DND-41 (cell line): ENCODE results near the gene ANKRD12.

Experiments
- ATAC-seq: fragments of 200-7000 bp; cut with Tn5 transposase; 3 replicates; pipeline ENCODE4 v1.9.1; 2021; ENCODE audit warnings: low read depth; ENCODE audit not compliant: insufficient read depth
- DNase-seq: peaks from one replicate; pipeline ENCODE4 v3.0.0-alpha.2; 2020
- H2AFZ ChIP-seq: 2 replicates; pipeline ENCODE4 v1.6.0; 2012; ENCODE audit warnings: low read depth, low read length
- H3K27ac ChIP-seq: 2 replicates; pipeline ENCODE4 v1.5.1; 2012; ENCODE audit warnings: low read length, inconsistent platforms
- H3K27me3 ChIP-seq: fragments of 200-600 bp; sonication (generic); 2 replicates; pipeline ENCODE4 v1.6.0; 2012; ENCODE audit warnings: low read length, mild to moderate bottlenecking, inconsistent platforms; ENCODE audit not compliant: insufficient read depth, poor library complexity
- H3K36me3 ChIP-seq: 2 replicates; pipeline ENCODE4 v1.5.1; 2012; ENCODE audit warnings: low read length, inconsistent platforms; ENCODE audit not compliant: insufficient read depth
- H3K4me1 ChIP-seq: 2 replicates; pipeline ENCODE4 v1.5.1; 2012; ENCODE audit warnings: mild to moderate bottlenecking, low read length; ENCODE audit not compliant: insufficient read depth
- H3K4me2 ChIP-seq: 2 replicates; pipeline ENCODE4 v1.6.0; 2012; ENCODE audit warnings: mild to moderate bottlenecking, moderate library complexity, low read length, inconsistent platforms; ENCODE audit not compliant: insufficient read depth
- H3K4me3 ChIP-seq, 2 experiments: fragments of 200-600 bp in 1 of 2; shearing (Covaris generic) in 1 of 2; 2 replicates each; pipeline ENCODE4 v1.5.1; 2012 to 2016; ENCODE audit warnings: inconsistent platforms in 2 of 2, low read length in 2 of 2, mild to moderate bottlenecking in 2 of 2, low read depth in 1 of 2, moderate library complexity in 1 of 2
- H3K79me2 ChIP-seq: 2 replicates; pipeline ENCODE4 v1.6.0; 2012; ENCODE audit warnings: low read length, inconsistent platforms; ENCODE audit not compliant: insufficient read depth
- H3K9ac ChIP-seq: 2 replicates; pipeline ENCODE4 v1.6.0; 2012; ENCODE audit warnings: low read depth, mild to moderate bottlenecking, inconsistent platforms, low read length, moderate library complexity
- H3K9me3 ChIP-seq: 2 replicates; pipeline ENCODE4 v1.5.1; 2012; ENCODE audit warnings: low read length, moderate library complexity, mild to moderate bottlenecking, inconsistent platforms; ENCODE audit not compliant: insufficient read depth, severe bottlenecking
- H4K20me1 ChIP-seq: 2 replicates; pipeline ENCODE4 v1.6.0; 2012; ENCODE audit warnings: low read length; ENCODE audit not compliant: insufficient read depth
- CTCF ChIP-seq: IDR thresholded peaks from 2 replicates; pipeline ENCODE4 v1.5.1; 2012; ENCODE audit warnings: borderline replicate concordance, low read length, moderate library complexity, mild to moderate bottlenecking; ENCODE audit not compliant: poor library complexity, severe bottlenecking; ENCODE audit errors: extremely low read depth
- EZH2 ChIP-seq: IDR thresholded peaks from 3 replicates; pipeline ENCODE4 v1.6.1; 2012; ENCODE audit warnings: borderline replicate concordance, low read depth, mild to moderate bottlenecking, moderate library complexity, low read length, inconsistent platforms; ENCODE audit not compliant: severe bottlenecking

The ANKRD12 gene

GRCh38 chr18:9178557-9178956, 42.0 kb downstream of the ANKRD12 start:
- H3K27ac ChIP-seq, result no peak overlapping the region
- H3K4me3 ChIP-seq, result no peak overlapping the region
- H4K20me1 ChIP-seq, result peaks cover 11% of the 10 kb centered on the region
- no peak overlapping the region for H2AFZ ChIP-seq
- H3K27me3 ChIP-seq, result no peaks in the 10 kb centered on the region
- no peak overlapping the region for H3K4me2 ChIP-seq
- DNase-seq, result no peak
- no peaks in the 10 kb centered on the region for H3K4me1 ChIP-seq
- H3K36me3 ChIP-seq, result peaks cover 9% of the 10 kb centered on the region
- H3K9me3 ChIP-seq, result no peaks in the 10 kb centered on the region
- H3K79me2 ChIP-seq, result peaks cover 66% of the 10 kb centered on the region
- no peak overlapping the region for H3K9ac ChIP-seq
- ATAC-seq, result no peak
- TF ChIP-seq EZH2 (no peak), CTCF (no peak)

DNA sequence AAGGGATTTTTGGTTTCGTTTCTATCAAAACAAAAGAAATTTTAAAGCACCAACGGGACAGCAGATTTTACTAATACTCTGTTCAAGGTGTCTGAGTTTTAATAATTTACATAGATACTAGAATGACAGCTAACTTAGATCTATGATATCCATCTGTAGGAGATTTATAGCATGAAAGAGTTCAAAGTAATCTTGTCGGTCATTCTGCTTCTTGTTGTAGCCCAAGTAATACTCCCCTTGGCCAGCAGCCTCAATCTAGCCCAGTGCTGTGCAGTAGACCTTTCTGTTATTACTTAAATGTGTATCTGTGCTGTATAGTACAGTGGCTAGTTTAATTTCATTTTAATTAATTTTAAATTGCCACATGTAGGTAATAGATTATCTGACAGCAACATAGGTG, 44.7 kb downstream of the ANKRD12 start:
- Histone ChIP-seq H3K4me1 (no peaks in the 10 kb centered on the region), H3K9ac (no peak overlapping the region), H3K79me2 (peaks cover 42% of the 10 kb centered on the region), H2AFZ (no peak overlapping the region), H3K4me3 (no peak overlapping the region), H4K20me1 (peaks cover 4% of the 10 kb centered on the region; the same call in 1 of the 2 replicates), H3K4me2 (no peak overlapping the region), H3K27me3 (no peaks in the 10 kb centered on the region), H3K27ac (no peak overlapping the region), H3K36me3 (peaks cover 14% of the 10 kb centered on the region), H3K9me3 (no peaks in the 10 kb centered on the region)
- ATAC-seq (no peak), DNase-seq (no peak)
- TF ChIP-seq CTCF, result no peak
- TF ChIP-seq EZH2, result no peak

DNA sequence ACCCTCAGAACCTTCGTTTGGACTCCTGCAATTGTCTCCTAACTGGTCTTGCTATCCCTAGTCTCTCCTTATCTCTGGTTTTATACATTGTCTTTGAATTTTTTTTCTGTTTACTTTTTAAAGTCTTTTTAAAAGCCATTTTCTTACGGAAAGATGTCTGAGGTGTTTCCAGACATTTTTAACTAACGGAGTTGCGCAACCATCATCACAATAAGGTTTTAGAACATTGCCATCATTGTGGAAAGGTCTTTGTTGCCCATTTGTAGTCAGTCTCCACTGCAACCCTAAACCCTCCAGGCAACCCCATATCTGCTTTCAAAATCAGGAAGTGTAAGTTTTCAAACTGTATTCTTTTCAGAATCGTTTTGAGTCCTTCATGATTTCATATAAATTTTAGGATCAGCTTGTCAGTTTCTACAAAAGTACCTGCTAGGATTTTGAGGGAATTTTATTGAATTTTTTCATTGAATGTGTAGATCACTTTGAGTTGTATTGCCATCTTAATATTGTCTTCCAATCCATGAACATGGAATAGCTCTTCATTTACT, 46.3 kb downstream of the ANKRD12 start:
- H3K4me1 ChIP-seq, result no peaks in the 10 kb centered on the region
- no peak for ATAC-seq
- TF ChIP-seq EZH2 (no peak), CTCF (no peak)
- no peak overlapping the region for H3K4me3 ChIP-seq
- peaks cover 30% of the 10 kb centered on the region for H3K79me2 ChIP-seq
- H3K36me3 ChIP-seq, result peaks cover 14% of the 10 kb centered on the region
- H3K9ac ChIP-seq, result no peak overlapping the region
- no peak overlapping the region for H3K4me2 ChIP-seq
- no peaks in the 10 kb centered on the region for H3K27me3 ChIP-seq
- no peaks in the 10 kb centered on the region for H3K9me3 ChIP-seq
- DNase-seq, result no peak
- no peaks in the 10 kb centered on the region; the same call in 1 of the 2 replicates for H4K20me1 ChIP-seq
- H2AFZ ChIP-seq, result no peak overlapping the region
- H3K27ac ChIP-seq, result no peak overlapping the region
